CD4-positive, alpha-beta memory T cell (primary cell): Measurements from ENCODE around the gene ZFAND3. TPM values are rescaled to one million over a fixed set of nuclear protein-coding genes. Genes with fewer than 3 reads are reported as not detected.
"Not testable (repeated sequence)": the region's sequence is repeated elsewhere in the genome, so short reads cannot be mapped to it uniquely, and the experiment has no call there.

Experiments
- CTCF ChIA-PET: fragments of 350-600 bp; sonication (Branson Sonifier 250); formaldehyde crosslinking; loops from one replicate; lab custom pipeline; 2021; ENCODE audit warnings: inconsistent platforms; ENCODE audit not compliant: partially characterized antibody; lab: Charles Lee
- POLR2A ChIA-PET: fragments of 350-600 bp; sonication (Branson Sonifier 250); formaldehyde crosslinking; loops from one replicate; lab custom pipeline; 2021; ENCODE audit not compliant: partially characterized antibody; lab: Charles Lee
- DNase-seq, 5 donors: peaks; one replicate each; pipeline versions ENCODE4 v3.0.0 to v3.0.0-alpha.2; 2020 to 2022; ENCODE audit warnings: mixed read lengths in 1 of 5
- H3K27ac ChIP-seq: one replicate; pipeline ENCODE4 v1.7.0; 2013; ENCODE audit warnings: low read depth, low read length
- H3K27me3 ChIP-seq: 2 replicates; pipeline ENCODE4 v1.7.0; 2013; ENCODE audit warnings: mild to moderate bottlenecking, low read length, moderate library complexity; ENCODE audit not compliant: insufficient read depth
- H3K36me3 ChIP-seq: 2 replicates; pipeline ENCODE4 v1.7.0; 2013; ENCODE audit warnings: mild to moderate bottlenecking, low read length, moderate library complexity; ENCODE audit not compliant: insufficient read depth
- H3K4me1 ChIP-seq: 2 replicates; pipeline ENCODE4 v1.7.0; 2013; ENCODE audit warnings: mild to moderate bottlenecking, low read length, moderate library complexity; ENCODE audit not compliant: insufficient read depth
- H3K4me3 ChIP-seq, 2 donors: one replicate each; pipeline ENCODE4 v1.7.0; 2013; ENCODE audit warnings: low read length in 2 of 2, mild to moderate bottlenecking in 1 of 2
- H3K9me3 ChIP-seq, 2 donors: one replicate each; pipeline ENCODE4 v1.7.0; 2013; ENCODE audit warnings: low read length in 2 of 2, control low read depth in 1 of 2; ENCODE audit not compliant: control insufficient read depth in 1 of 2
- H3K27ac Mint-ChIP-seq, 7 donors: one replicate each; pipeline ENCODE4 v1.8.0; 2020 to 2021; ENCODE audit warnings: mixed read lengths in 7 of 7, mild to moderate bottlenecking in 6 of 7, inconsistent platforms in 3 of 7, moderate library complexity in 3 of 7
- H3K27me3 Mint-ChIP-seq, 2 donors: one replicate each; pipeline ENCODE4 v1.8.0; 2020 to 2021; ENCODE audit warnings: mixed read lengths in 2 of 2
- H3K36me3 Mint-ChIP-seq, 2 donors: one replicate each; pipeline ENCODE4 v1.8.0; 2020 to 2021; ENCODE audit warnings: mixed read lengths in 2 of 2, inconsistent platforms in 1 of 2, mild to moderate bottlenecking in 1 of 2
- H3K4me1 Mint-ChIP-seq, 4 donors: one replicate each; pipeline ENCODE4 v1.8.0; 2020 to 2021; ENCODE audit warnings: mixed read lengths in 4 of 4, mild to moderate bottlenecking in 1 of 4
- H3K4me3 Mint-ChIP-seq, 8 donors: one replicate each; pipeline ENCODE4 v1.8.0; 2020 to 2021; ENCODE audit warnings: mixed read lengths in 8 of 8, mild to moderate bottlenecking in 7 of 8, moderate library complexity in 6 of 8, inconsistent platforms in 3 of 8
- H3K9me3 Mint-ChIP-seq, 8 donors: one replicate each; pipeline ENCODE4 v1.8.0; 2020 to 2021; ENCODE audit warnings: mixed read lengths in 8 of 8, mild to moderate bottlenecking in 5 of 8, inconsistent platforms in 3 of 8, moderate library complexity in 1 of 8
- intact Hi-C: fragments of 100-400 bp; cut with micrococcal nuclease; formaldehyde crosslinking; loops from one replicate; pipeline ENCODE4 v1.15.1; 2023
- polyA plus RNA-seq, 2 donors: library from polyadenylated mRNA; unstranded; fragments of 300-500 nt; fragmentation: Illumina TruSeq; gene quantifications; one replicate each; pipeline ENCODE4 v1.2.3, GENCODE V29; 2021
- total RNA-seq, 2 experiments: library from RNA; stranded (reverse); gene quantifications; one replicate each; pipeline ENCODE4 v1.2.3, GENCODE V29; 2021

ZFAND3 gene
- total and polyA plus RNA-seq, 4 experiments from 2014 or later = 2.1 to 33.0 (median 20.1) TPM

DNA sequence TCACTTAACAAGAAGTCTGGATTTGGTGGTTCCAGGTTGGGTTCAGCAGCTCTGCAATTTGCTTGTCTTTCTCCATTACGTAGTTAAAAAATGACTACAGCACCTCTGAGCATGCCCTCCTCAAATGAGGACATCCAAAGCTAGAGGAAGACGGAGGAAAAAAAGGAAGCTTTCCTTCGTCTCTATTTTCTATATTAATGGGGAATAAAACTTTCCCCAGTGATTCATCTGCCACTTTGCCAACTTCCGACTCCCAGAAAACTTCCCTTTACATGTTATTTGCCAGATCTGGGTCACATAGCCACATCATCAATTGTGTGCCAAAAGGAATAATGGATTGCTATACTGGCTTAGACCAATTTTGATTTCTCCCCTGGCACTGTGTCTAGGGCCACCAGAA, 69.5 kb downstream of the ZFAND3 start:
- Mint-ChIP-seq H3K27me3 (no peaks in the 10 kb centered on the region), H3K36me3 (peaks cover 15 to 24% of the 10 kb centered on the region in 2 donors), H3K4me3 (no peak overlapping the region), H3K27ac (no peak overlapping the region), H3K9me3 (peaks cover 0 to 19% (median 9%) of the 10 kb centered on the region in 8 donors), H3K4me1 (peaks cover 26 to 49% (median 46%) of the 10 kb centered on the region in 4 donors)
- Histone ChIP-seq H3K36me3 (no peaks in the 10 kb centered on the region), H3K4me3 (no peak overlapping the region), H3K9me3 (no peaks in the 10 kb centered on the region), H3K4me1 (peaks cover 6% of the 10 kb centered on the region), H3K27ac (no peak overlapping the region), H3K27me3 (no peaks in the 10 kb centered on the region)
- DNase-seq = no peak
- ChIA-PET CTCF (no interaction called here), POLR2A (interaction anchor here (0.6 to 0.8 kb wide), 2 partner anchors 8 to 31 kb away, joined by 3 read pairs; no protein-coding TSS in a partner anchor)
- intact Hi-C loops = no loop called here

- Histone ChIP-seq H3K27ac (no peak overlapping the region), H3K9me3 (no peaks in the 10 kb centered on the region), H3K27me3 (no peaks in the 10 kb centered on the region), H3K36me3 (no peaks in the 10 kb centered on the region), H3K4me3 (no peak overlapping the region), H3K4me1 (peaks cover 6% of the 10 kb centered on the region)
- peak overlapping the region in 2 of 7 donors; percentile 17 to 19 for H3K27ac Mint-ChIP-seq
- H3K4me3 Mint-ChIP-seq = no peak overlapping the region
- peaks cover 26 to 48% (median 47%) of the 10 kb centered on the region in 4 donors for H3K4me1 Mint-ChIP-seq
- ChIA-PET CTCF (interaction anchor here (0.7 to 1.0 kb wide), 2 partner anchors 8 to 30 kb away, joined by 3 read pairs; no protein-coding TSS in a partner anchor), POLR2A (interaction anchor here (0.6 to 0.8 kb wide), 2 partner anchors 8 to 31 kb away, joined by 3 read pairs; no protein-coding TSS in a partner anchor)
- H3K36me3 Mint-ChIP-seq = peaks cover 18 to 28% of the 10 kb centered on the region in 2 donors
- no peak for DNase-seq
- intact Hi-C loops = no loop called here
- H3K9me3 Mint-ChIP-seq = peaks cover 0 to 23% (median 13%) of the 10 kb centered on the region in 8 donors
- no peaks in the 10 kb centered on the region for H3K27me3 Mint-ChIP-seq
Observed at GRCh38 chr6:37889486-37889885, 70.0 kb downstream of the ZFAND3 start.

DNA sequence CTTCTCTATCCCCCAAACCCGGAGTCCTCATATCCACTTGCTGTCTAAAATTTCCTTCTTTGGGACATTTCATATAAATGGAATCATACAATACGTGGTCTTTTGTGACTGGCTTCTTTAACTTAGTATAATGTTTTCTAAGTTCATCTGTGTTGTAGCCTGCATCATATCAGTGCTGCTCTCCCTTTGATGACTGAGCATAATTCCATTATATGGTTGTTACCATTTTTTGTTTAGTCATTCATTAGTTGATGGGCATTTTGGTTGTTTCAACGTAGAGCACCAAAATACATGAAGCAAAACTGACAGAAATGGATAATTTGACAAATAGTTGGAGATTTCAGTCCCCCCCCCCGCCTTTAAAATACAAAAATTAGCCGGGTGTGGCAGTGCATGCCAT, 71.5 kb downstream of the ZFAND3 start:
- intact Hi-C loops = no loop called here
- peak overlapping the region in 2 of 7 donors; percentile 61 to 80 for H3K27ac Mint-ChIP-seq

GRCh38 chr6:37893257-37893656, 73.7 kb downstream of the ZFAND3 start:
- peaks cover 24 to 49% of the 10 kb centered on the region in 2 donors for H3K36me3 Mint-ChIP-seq
- H3K27ac Mint-ChIP-seq = peak overlapping the region in 3 of 7 donors; percentile 27 to 66 (median 54)
- ChIA-PET POLR2A (no interaction called here), CTCF (interaction anchor here (1.0 kb wide), 1 partner anchor 118 kb away, joined by 3 read pairs; no protein-coding TSS in a partner anchor)
- Histone ChIP-seq H3K27ac (no peak overlapping the region), H3K9me3 (no peaks in the 10 kb centered on the region), H3K36me3 (no peaks in the 10 kb centered on the region), H3K27me3 (no peaks in the 10 kb centered on the region), H3K4me3 (no peak overlapping the region), H3K4me1 (peaks cover 16% of the 10 kb centered on the region)
- H3K4me3 Mint-ChIP-seq = no peak overlapping the region
- intact Hi-C loops = no loop called here
- no peak for DNase-seq
- H3K9me3 Mint-ChIP-seq = peaks cover 0 to 36% (median 20%) of the 10 kb centered on the region in 8 donors
- peaks cover 39 to 61% (median 52%) of the 10 kb centered on the region in 4 donors for H3K4me1 Mint-ChIP-seq
- H3K27me3 Mint-ChIP-seq = no peaks in the 10 kb centered on the region

More for the DNA sequence above, 71.5 kb downstream of the ZFAND3 start:
- ChIA-PET CTCF (no interaction called here), POLR2A (no interaction called here)
- DNase-seq = no peak
- Mint-ChIP-seq H3K4me3 (no peak overlapping the region), H3K27me3 (no peaks in the 10 kb centered on the region), H3K4me1 (peaks cover 25 to 49% (median 46%) of the 10 kb centered on the region in 4 donors), H3K36me3 (peaks cover 22 to 44% of the 10 kb centered on the region in 2 donors), H3K9me3 (peaks cover 0 to 36% (median 20%) of the 10 kb centered on the region in 8 donors)
- Histone ChIP-seq H3K4me3 (no peak overlapping the region), H3K9me3 (no peaks in the 10 kb centered on the region), H3K27me3 (no peaks in the 10 kb centered on the region), H3K36me3 (no peaks in the 10 kb centered on the region), H3K27ac (no peak overlapping the region), H3K4me1 (peaks cover 6% of the 10 kb centered on the region)

GRCh38 chr6:37893734-37894133, 74.2 kb downstream of the ZFAND3 start:
- H3K36me3 ChIP-seq, H3K4me3 ChIP-seq, DNase-seq, H3K27me3 Mint-ChIP-seq, POLR2A ChIA-PET, H3K27me3 ChIP-seq, H3K27ac Mint-ChIP-seq, H3K9me3 ChIP-seq, intact Hi-C loops, H3K4me3 Mint-ChIP-seq, H3K27ac ChIP-seq: not testable (repeated sequence)
- Mint-ChIP-seq H3K4me1 (peaks cover 39 to 56% (median 49%) of the 10 kb centered on the region in 4 donors), H3K36me3 (peaks cover 24 to 49% of the 10 kb centered on the region in 2 donors), H3K9me3 (peaks cover 0 to 36% (median 20%) of the 10 kb centered on the region in 8 donors)
- CTCF ChIA-PET = interaction anchor here (1.0 kb wide), 1 partner anchor 118 kb away, joined by 3 read pairs; no protein-coding TSS in a partner anchor
- peaks cover 18% of the 10 kb centered on the region for H3K4me1 ChIP-seq

- peaks cover 24 to 52% of the 10 kb centered on the region in 2 donors for H3K36me3 Mint-ChIP-seq
- no peaks in the 10 kb centered on the region for H3K27me3 ChIP-seq
- no peaks in the 10 kb centered on the region for H3K36me3 ChIP-seq
- no peaks in the 10 kb centered on the region for H3K27me3 Mint-ChIP-seq
- no peak overlapping the region for H3K4me3 ChIP-seq
- H3K4me1 Mint-ChIP-seq = peaks cover 40 to 52% (median 49%) of the 10 kb centered on the region in 4 donors
- H3K4me1 ChIP-seq = peaks cover 18% of the 10 kb centered on the region
- H3K9me3 Mint-ChIP-seq = peaks cover 0 to 36% (median 20%) of the 10 kb centered on the region in 8 donors
- H3K27ac Mint-ChIP-seq = peak overlapping the region in 1 of 7 donors; percentile 40
- no peak overlapping the region for H3K27ac ChIP-seq
- ChIA-PET CTCF (no interaction called here), POLR2A (no interaction called here)
- no peak for DNase-seq
- intact Hi-C loops = no loop called here
- peak overlapping the region in 1 of 8 donors; percentile 26 for H3K4me3 Mint-ChIP-seq
- H3K9me3 ChIP-seq = no peaks in the 10 kb centered on the region
Observed at GRCh38 chr6:37894585-37894984, 75.1 kb downstream of the ZFAND3 start.

DNA sequence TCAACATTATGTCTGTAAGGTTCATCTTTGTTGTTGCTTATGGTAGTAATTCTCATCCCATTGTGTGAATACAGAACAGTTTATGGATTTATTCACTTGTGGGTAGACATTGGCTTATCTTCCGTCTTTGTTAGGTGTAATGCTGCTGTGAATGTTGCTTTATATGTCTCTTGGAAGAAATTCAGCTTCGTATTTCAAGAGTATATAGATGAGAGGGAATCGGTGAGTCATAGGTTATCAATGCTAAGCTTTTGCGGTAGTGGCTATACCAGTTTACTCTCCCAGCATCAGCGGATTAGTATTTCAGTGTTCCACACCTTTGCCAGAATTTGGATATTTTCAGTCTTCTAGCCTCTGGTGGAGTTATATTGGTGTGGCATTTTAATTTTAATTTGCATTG, 77.8 kb downstream of the ZFAND3 start:
- Histone ChIP-seq H3K4me3 (no peak overlapping the region), H3K4me1 (peaks cover 18% of the 10 kb centered on the region), H3K27ac (no peak overlapping the region), H3K27me3 (no peaks in the 10 kb centered on the region), H3K36me3 (no peaks in the 10 kb centered on the region), H3K9me3 (no peaks in the 10 kb centered on the region)
- Mint-ChIP-seq H3K36me3 (peaks cover 23 to 44% of the 10 kb centered on the region in 2 donors), H3K4me1 (peaks cover 34 to 58% (median 50%) of the 10 kb centered on the region in 4 donors), H3K9me3 (peaks cover 0 to 33% (median 18%) of the 10 kb centered on the region in 8 donors), H3K27ac (no peak overlapping the region), H3K27me3 (no peaks in the 10 kb centered on the region), H3K4me3 (peak overlapping the region in 3 of 8 donors; percentile 0 to 9 (median 7))
- ChIA-PET CTCF (no interaction called here), POLR2A (no interaction called here)
- no peak for DNase-seq
- intact Hi-C loops = no loop called here
